Activated CD4-positive, alpha-beta T cell treated with anti-CD3 and anti-CD28 coated beads, Interleukin-2, amount 10 ng/mL, durations not matched to agents 24 days and 14 days (primary cell): ENCODE measurements around the gene IL20. TPM values are rescaled to one million over a fixed set of nuclear protein-coding genes. Genes with fewer than 3 reads are reported as not detected.

ENCODE experiments used
- DNase-seq: peaks from one replicate; pipeline ENCODE4 v3.0.0; 2022
- H3K27ac Mint-ChIP-seq: one replicate; pipeline ENCODE4 v1.8.0; 2022; ENCODE audit warnings: mild to moderate bottlenecking, mixed read lengths
- H3K27me3 Mint-ChIP-seq: one replicate; pipeline ENCODE4 v1.8.0; 2022; ENCODE audit warnings: mixed read lengths
- H3K36me3 Mint-ChIP-seq: one replicate; pipeline ENCODE4 v1.8.0; 2022; ENCODE audit warnings: low read depth, mild to moderate bottlenecking, mixed read lengths
- H3K4me1 Mint-ChIP-seq: one replicate; pipeline ENCODE4 v1.8.0; 2021; ENCODE audit warnings: mixed read lengths
- H3K4me3 Mint-ChIP-seq: one replicate; pipeline ENCODE4 v1.8.0; 2022; ENCODE audit warnings: mild to moderate bottlenecking, moderate library complexity, mixed read lengths
- H3K9me3 Mint-ChIP-seq: one replicate; pipeline ENCODE4 v1.8.0; 2021; ENCODE audit warnings: mixed read lengths
- intact Hi-C: fragments of 100-400 bp; cut with micrococcal nuclease; formaldehyde crosslinking; loops from one replicate; pipeline ENCODE4 v1.15.1; 2023
- total RNA-seq: library from RNA; stranded (reverse); gene quantifications from 2 replicates; pipeline ENCODE4 v1.2.3, GENCODE V29; 2022

IL20 gene
- total RNA-seq, 1 donor from 2014 or later: not detected

- peaks cover 68% of the 10 kb centered on the region for H3K4me1 Mint-ChIP-seq
- no peak for DNase-seq
- intact Hi-C loops: no loop called here
- no peaks in the 10 kb centered on the region for H3K9me3 Mint-ChIP-seq
- H3K27ac Mint-ChIP-seq: peak overlapping the region; percentile 39
- no peaks in the 10 kb centered on the region for H3K27me3 Mint-ChIP-seq
- H3K36me3 Mint-ChIP-seq: peaks cover 55% of the 10 kb centered on the region
- H3K4me3 Mint-ChIP-seq: peak overlapping the region; percentile 57
Observed at GRCh38 chr1:206918076-206918475, 52.7 kb downstream of the IL20 start.

Other genes with a start within 250 kb of the IL20 start
- 16.5 and 16.9 TPM in 2 replicates for gene DYRK3, start 230.1 kb upstream of the IL20 start, total RNA-seq
- gene MAPKAPK2, start 180.7 kb upstream of the IL20 start, total RNA-seq: 95.1 and 97.4 TPM in 2 replicates
- not detected in 2 replicates for gene IL19, start 94.8 kb upstream of the IL20 start, total RNA-seq
- 3.4 TPM in 2 replicates for gene IL10, start 93.1 kb upstream of the IL20 start, total RNA-seq
- gene IL24, start 31.8 kb downstream of the IL20 start, total RNA-seq: 5.1 and 5.9 TPM in 2 replicates
- gene FCMR, start 56.3 kb downstream of the IL20 start, total RNA-seq: 19.6 and 23.2 TPM in 2 replicates
- 0.07 TPM in 1 of 2 replicates, not detected in the other for gene PIGR, start 80.8 kb downstream of the IL20 start, total RNA-seq
- not detected in 2 replicates for gene FCAMR, start 104.8 kb downstream of the IL20 start, total RNA-seq
- not detected in 2 replicates for gene C1orf116, start 167.1 kb downstream of the IL20 start, total RNA-seq
- gene YOD1, start 185.6 kb downstream of the IL20 start, total RNA-seq: 7.8 and 8.0 TPM in 2 replicates
- 2.6 and 3.5 TPM in 2 replicates for gene PFKFB2, start 187.7 kb downstream of the IL20 start, total RNA-seq
- gene C4BPB, start 223.2 kb downstream of the IL20 start, total RNA-seq: 0.43 and 0.82 TPM in 2 replicates
- not detected in 2 replicates for gene C4BPA, start 238.6 kb downstream of the IL20 start, total RNA-seq